DND-41 (cell line): Measurements from ENCODE around the gene RTN4IP1.

Experiments
- CTCF ChIP-seq: IDR thresholded peaks from 2 replicates; pipeline ENCODE4 v1.5.1; 2012; ENCODE audit warnings: borderline replicate concordance, low read length, moderate library complexity, mild to moderate bottlenecking; ENCODE audit not compliant: poor library complexity, severe bottlenecking; ENCODE audit errors: extremely low read depth
- EZH2 ChIP-seq: IDR thresholded peaks from 3 replicates; pipeline ENCODE4 v1.6.1; 2012; ENCODE audit warnings: borderline replicate concordance, low read depth, mild to moderate bottlenecking, moderate library complexity, low read length, inconsistent platforms; ENCODE audit not compliant: severe bottlenecking

GRCh38 chr6:106586815-106587415 is 42.4 kb downstream of the RTN4IP1 start:
- no peak for TF ChIP-seq CTCF
- TF ChIP-seq EZH2: no peak
